Hepatocyte (in vitro differentiated cells): ENCODE measurements around the gene FUBP3. TPM values are rescaled to one million over a fixed set of nuclear protein-coding genes. Genes with fewer than 3 reads are reported as not detected.

Source experiments
- DNase-seq: peaks from one replicate; pipeline ENCODE4 v3.0.0-alpha.2; 2016; ENCODE audit warnings: low spot score
- H2AFZ ChIP-seq: fragments of 200-600 bp; sonication (generic); 2 replicates; pipeline ENCODE4 v1.6.0; 2016; ENCODE audit warnings: antibody characterized with exemption, mild to moderate bottlenecking
- H3K27ac ChIP-seq: fragments of 200-600 bp; sonication (generic); 2 replicates; pipeline ENCODE4 v1.5.1; 2016; ENCODE audit warnings: mild to moderate bottlenecking
- H3K27me3 ChIP-seq: fragments of 200-600 bp; sonication (generic); 2 replicates; pipeline ENCODE4 v1.6.1; 2016
- H3K36me3 ChIP-seq: fragments of 200-600 bp; sonication (generic); replicated peaks from 2 replicates; pipeline ENCODE4 v1.5.1; 2016; ENCODE audit warnings: low read depth; ENCODE audit not compliant: insufficient read depth
- H3K4me1 ChIP-seq: fragments of 200-600 bp; sonication (generic); 2 replicates; pipeline ENCODE4 v1.5.1; 2016; ENCODE audit warnings: mild to moderate bottlenecking, moderate library complexity; ENCODE audit not compliant: insufficient read depth
- H3K4me2 ChIP-seq: fragments of 200-600 bp; sonication (generic); 2 replicates; pipeline ENCODE4 v1.6.0; 2016
- H3K4me3 ChIP-seq: fragments of 200-600 bp; sonication (generic); 2 replicates; pipeline ENCODE4 v1.5.1; 2016; ENCODE audit warnings: mild to moderate bottlenecking
- H3K79me2 ChIP-seq: fragments of 200-600 bp; sonication (generic); 2 replicates; pipeline ENCODE4 v1.6.0; 2017; ENCODE audit warnings: mild to moderate bottlenecking
- H3K9me2 ChIP-seq: fragments of 200-600 bp; sonication (generic); replicated peaks from 2 replicates; pipeline ENCODE4 v1.6.0; 2017; ENCODE audit warnings: mild to moderate bottlenecking; ENCODE audit not compliant: insufficient read depth
- H3K9me3 ChIP-seq: fragments of 200-600 bp; sonication (generic); 2 replicates; pipeline ENCODE4 v1.5.1; 2016; ENCODE audit warnings: low read depth, mild to moderate bottlenecking
- H4K20me1 ChIP-seq: fragments of 200-600 bp; sonication (generic); 2 replicates; pipeline ENCODE4 v1.6.0; 2016; ENCODE audit warnings: mild to moderate bottlenecking; ENCODE audit not compliant: insufficient read depth, poor library complexity, severe bottlenecking
- EZH2 ChIP-seq: fragments of 200-600 bp; sonication (generic); IDR thresholded peaks from 2 replicates; pipeline ENCODE4 v1.6.1; 2016; ENCODE audit warnings: antibody characterized with exemption, mild to moderate bottlenecking, borderline replicate concordance
- EZH2phosphoT487 ChIP-seq: fragments of 200-600 bp; sonication (generic); IDR thresholded peaks from one replicate; pipeline ENCODE4 v1.6.1; 2018; ENCODE audit warnings: antibody characterized with exemption, mild to moderate bottlenecking, low read depth, moderate library complexity; ENCODE audit not compliant: unreplicated experiment, severe bottlenecking
- WGBS: methylation state at CpG from one replicate; pipeline ENCODE4 v1.1.6; 2016; ENCODE audit warnings: low lambda C conversion rate; ENCODE audit errors: missing lambda C conversion rate; 5-methylcytosine and 5-hydroxymethylcytosine counted together
- polyA plus RNA-seq: library from polyadenylated mRNA; unstranded; fragments of >200 nt; fragmentation: Nextera tagmentation; extraction: Ambion mirVana; gene quantifications from 2 replicates; pipeline ENCODE4 v1.2.1, GENCODE V29; 2016
- total RNA-seq: library from RNA; depleted of rRNA; stranded (reverse); fragments of >200 nt; gene quantifications from 2 replicates; pipeline ENCODE4 v1.2.3, GENCODE V29; 2014
- TF ChIP-seq, protein P1 (sequence below): fragments of 200-600 bp; sonication (generic); IDR thresholded peaks from 2 replicates; pipeline ENCODE4 v1.5.1; 2016; ENCODE audit warnings: antibody characterized with exemption, mild to moderate bottlenecking; ENCODE audit not compliant: poor library complexity

Gene FUBP3
- total and polyA plus RNA-seq, 2 experiments from 2014 or later, result 55.1 to 56.1 TPM

DNA sequence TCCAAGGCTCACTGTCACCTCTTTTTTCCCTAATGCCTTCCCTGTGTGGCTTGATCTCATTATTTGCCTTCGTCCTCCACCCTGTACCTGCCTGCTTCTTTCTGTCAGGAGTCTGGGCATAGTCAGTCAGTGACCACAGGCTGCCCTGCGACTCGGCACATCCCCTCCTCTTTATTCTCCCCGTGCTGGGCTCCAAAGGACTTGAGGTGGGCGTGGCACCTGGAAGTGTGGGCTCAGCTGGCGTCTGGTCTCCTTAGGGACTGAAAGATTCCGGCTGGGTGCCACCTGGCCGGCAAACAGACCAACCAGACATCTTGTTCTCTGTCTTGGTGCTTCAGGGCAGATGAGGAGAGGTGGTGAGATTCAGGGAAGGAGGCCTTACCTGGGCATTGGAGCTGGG is 55.4 kb downstream of the FUBP3 start:
- no peak for DNase-seq
- H3K4me3 ChIP-seq, result no peak overlapping the region
- no peaks in the 10 kb centered on the region for H4K20me1 ChIP-seq
- H2AFZ ChIP-seq, result no peak overlapping the region
- TF ChIP-seq EZH2phosphoT487 (no peak), EZH2 (no peak)
- TF ChIP-seq, protein P1, sequence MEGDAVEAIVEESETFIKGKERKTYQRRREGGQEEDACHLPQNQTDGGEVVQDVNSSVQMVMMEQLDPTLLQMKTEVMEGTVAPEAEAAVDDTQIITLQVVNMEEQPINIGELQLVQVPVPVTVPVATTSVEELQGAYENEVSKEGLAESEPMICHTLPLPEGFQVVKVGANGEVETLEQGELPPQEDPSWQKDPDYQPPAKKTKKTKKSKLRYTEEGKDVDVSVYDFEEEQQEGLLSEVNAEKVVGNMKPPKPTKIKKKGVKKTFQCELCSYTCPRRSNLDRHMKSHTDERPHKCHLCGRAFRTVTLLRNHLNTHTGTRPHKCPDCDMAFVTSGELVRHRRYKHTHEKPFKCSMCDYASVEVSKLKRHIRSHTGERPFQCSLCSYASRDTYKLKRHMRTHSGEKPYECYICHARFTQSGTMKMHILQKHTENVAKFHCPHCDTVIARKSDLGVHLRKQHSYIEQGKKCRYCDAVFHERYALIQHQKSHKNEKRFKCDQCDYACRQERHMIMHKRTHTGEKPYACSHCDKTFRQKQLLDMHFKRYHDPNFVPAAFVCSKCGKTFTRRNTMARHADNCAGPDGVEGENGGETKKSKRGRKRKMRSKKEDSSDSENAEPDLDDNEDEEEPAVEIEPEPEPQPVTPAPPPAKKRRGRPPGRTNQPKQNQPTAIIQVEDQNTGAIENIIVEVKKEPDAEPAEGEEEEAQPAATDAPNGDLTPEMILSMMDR, result no peak
- no peak overlapping the region for H3K27ac ChIP-seq
- H3K9me3 ChIP-seq, result no peaks in the 10 kb centered on the region
- no peaks in the 10 kb centered on the region for H3K27me3 ChIP-seq
- H3K9me2 ChIP-seq, result no peaks in the 10 kb centered on the region
- 94% methylated on average over 8 of the region's 8 CpGs for WGBS
- H3K4me1 ChIP-seq, result no peaks in the 10 kb centered on the region
- no peaks in the 10 kb centered on the region for H3K79me2 ChIP-seq
- H3K36me3 ChIP-seq, result no peaks in the 10 kb centered on the region
- H3K4me2 ChIP-seq, result no peak overlapping the region

DNA sequence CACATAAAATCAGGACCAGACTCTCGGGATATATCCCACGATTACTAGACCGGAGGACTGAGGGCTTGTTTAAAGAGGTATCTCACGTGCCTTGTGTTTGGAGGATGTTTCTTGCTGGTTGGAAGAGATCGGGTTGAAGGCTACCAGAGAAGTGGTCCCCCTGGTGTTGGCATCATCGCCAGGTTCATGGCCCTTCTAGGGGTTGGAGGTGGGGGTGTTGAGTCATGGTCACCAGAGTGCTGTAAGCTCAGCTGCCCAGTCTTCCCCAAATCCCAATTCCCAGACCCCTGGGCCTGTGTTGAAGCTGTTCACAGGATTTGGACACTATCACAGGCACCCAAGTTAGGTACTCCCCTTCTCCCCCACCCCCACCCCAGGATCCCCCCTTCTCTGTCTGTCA is 55.9 kb downstream of the FUBP3 start:
- H3K36me3 ChIP-seq, result no peaks in the 10 kb centered on the region
- H4K20me1 ChIP-seq, result no peaks in the 10 kb centered on the region
- WGBS, result 96% methylated on average over 6 of the region's 6 CpGs
- no peak for DNase-seq
- TF ChIP-seq EZH2phosphoT487 (no peak), EZH2 (no peak)
- TF ChIP-seq, protein P1, result no peak
- H3K4me1 ChIP-seq, result no peaks in the 10 kb centered on the region
- no peaks in the 10 kb centered on the region for H3K79me2 ChIP-seq
- H2AFZ ChIP-seq, result no peak overlapping the region
- H3K4me3 ChIP-seq, result no peak overlapping the region
- no peak overlapping the region for H3K27ac ChIP-seq
- H3K27me3 ChIP-seq, result no peaks in the 10 kb centered on the region
- no peaks in the 10 kb centered on the region for H3K9me2 ChIP-seq
- no peaks in the 10 kb centered on the region for H3K9me3 ChIP-seq
- no peak overlapping the region for H3K4me2 ChIP-seq

DNA sequence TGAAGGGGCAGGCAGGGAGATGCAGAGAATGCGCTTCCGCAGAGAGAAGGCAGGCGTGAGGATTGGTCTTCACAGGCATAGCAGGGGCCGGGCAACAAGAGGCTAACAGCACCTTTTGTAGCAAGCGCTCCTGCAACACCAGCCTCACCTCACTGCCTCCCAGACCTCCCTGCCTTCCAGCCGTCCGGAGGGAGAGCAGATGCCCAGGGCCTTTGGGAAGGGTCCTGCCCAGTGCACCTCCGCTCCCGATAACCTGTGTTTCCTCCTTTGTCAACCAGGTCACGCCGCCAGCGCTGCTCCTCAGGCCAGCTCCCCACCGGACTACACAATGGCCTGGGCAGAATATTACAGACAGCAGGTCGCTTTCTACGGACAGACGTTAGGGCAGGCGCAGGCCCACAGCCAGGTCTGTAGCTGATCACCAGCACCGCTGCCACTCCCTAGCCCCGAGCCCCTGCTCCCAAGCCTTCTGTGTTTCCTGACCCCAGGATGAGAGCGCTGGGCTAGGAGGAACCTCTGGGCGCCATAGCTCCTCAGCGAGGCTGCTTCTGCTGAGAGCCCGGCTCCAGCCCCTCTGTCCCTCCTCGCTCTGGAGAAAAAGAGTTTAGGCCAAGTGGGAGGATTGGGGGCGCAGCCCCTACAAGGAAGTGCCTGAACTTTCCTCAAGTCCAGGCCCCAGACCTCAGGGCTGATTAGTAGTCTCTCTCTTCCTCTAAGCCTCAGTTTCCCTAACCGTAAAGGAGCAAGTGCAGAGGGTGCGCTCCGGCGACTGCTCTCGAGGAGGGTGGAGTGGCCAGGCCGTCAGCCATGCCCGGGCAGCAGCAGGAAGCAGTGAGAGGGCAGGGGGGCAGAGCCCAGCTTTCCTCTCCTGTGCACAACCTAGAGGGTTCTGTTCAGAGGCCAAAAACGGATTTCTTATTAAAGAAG is 56.6 kb downstream of the FUBP3 start:
- TF ChIP-seq EZH2phosphoT487 (no peak), EZH2 (no peak)
- TF ChIP-seq, protein P1, result no peak
- no peaks in the 10 kb centered on the region for H3K27me3 ChIP-seq
- no peak overlapping the region for H3K27ac ChIP-seq
- H3K4me3 ChIP-seq, result no peak overlapping the region
- no peaks in the 10 kb centered on the region for H3K79me2 ChIP-seq
- H3K4me1 ChIP-seq, result no peaks in the 10 kb centered on the region
- H3K9me3 ChIP-seq, result no peaks in the 10 kb centered on the region
- no peak overlapping the region for H2AFZ ChIP-seq
- 96% methylated on average over 33 of the region's 33 CpGs for WGBS
- no peaks in the 10 kb centered on the region for H3K36me3 ChIP-seq
- H4K20me1 ChIP-seq, result no peaks in the 10 kb centered on the region
- H3K9me2 ChIP-seq, result no peaks in the 10 kb centered on the region
- H3K4me2 ChIP-seq, result no peak overlapping the region
- DNase-seq, result no peak
